Measurements from ENCODE around the gene ALG12.
"Not testable (repeated sequence)": the region's sequence is repeated elsewhere in the genome, so short reads cannot be mapped to it uniquely, and the experiment has no call there.

DNA sequence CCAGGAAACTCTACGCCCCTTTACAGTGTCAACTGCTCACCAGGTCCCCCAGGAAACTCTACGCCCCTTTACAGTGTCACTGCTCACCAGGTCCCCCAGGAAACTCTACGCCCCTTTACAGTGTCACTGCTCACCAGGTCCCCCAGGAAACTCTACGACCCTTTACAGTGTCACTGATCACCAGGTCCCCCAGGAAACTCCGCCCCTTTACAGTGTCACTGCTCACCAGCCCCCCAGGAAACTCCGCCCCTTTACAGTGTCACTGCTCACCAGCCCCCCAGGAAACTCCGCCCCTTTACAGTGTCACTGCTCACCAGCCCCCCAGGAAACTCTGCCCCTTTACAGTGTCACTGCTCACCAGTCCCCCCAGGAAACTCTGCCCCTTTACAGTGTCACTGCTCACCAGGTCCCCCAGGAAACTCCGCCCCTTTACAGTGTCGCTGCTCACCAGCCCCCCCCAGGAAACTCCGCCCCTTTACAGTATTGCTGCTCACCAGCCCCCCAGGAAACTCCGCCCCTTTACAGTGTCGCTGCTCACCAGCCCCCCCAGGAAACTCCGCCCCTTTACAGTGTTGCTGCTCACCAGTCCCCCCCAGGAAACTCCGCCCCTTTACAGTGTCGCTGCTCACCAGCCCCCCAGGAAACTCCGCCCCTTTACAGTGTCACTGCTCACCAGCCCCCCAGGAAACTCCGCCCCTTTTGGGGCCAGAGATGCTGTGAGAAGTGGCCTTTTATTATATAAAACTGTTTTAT, 27.0 kb upstream of the ALG12 start:
- TF ChIP-seq POLR2AphosphoS5, EP300, CTCF, POLR2A (IDR thresholded peaks at IDR 0.05): not testable (repeated sequence)
